BE2C (cell line): ENCODE measurements around the gene ADAMTSL5.

Experiments used
- DNase-seq: peaks from one replicate; pipeline ENCODE4 v3.0.0-alpha.2; 2020
- H3K27me3 ChIP-seq: fragments of 250-450 bp; sonication (Bioruptor Pico); 2 replicates; pipeline ENCODE4 v1.5.1; 2020; ENCODE audit warnings: mild to moderate bottlenecking
- H3K36me3 ChIP-seq: fragments of 250-450 bp; sonication (Bioruptor Pico); 2 replicates; pipeline ENCODE4 v1.5.1; 2020; ENCODE audit warnings: mild to moderate bottlenecking
- H3K4me1 ChIP-seq: fragments of 250-450 bp; sonication (Bioruptor Pico); 2 replicates; pipeline ENCODE4 v1.5.1; 2020
- H3K4me3 ChIP-seq: 2 replicates; pipeline ENCODE4 v1.5.1; 2011; ENCODE audit warnings: low read depth, low read length
- H3K9me3 ChIP-seq: fragments of 250-450 bp; sonication (Bioruptor Pico); 2 replicates; pipeline ENCODE4 v1.5.1; 2020
- TF ChIP-seq, protein P1 (sequence below): IDR thresholded peaks from 2 replicates; pipeline ENCODE4 v1.5.1; 2012; ENCODE audit warnings: mild to moderate bottlenecking, low read depth, low read length

The ADAMTSL5 gene

DNA sequence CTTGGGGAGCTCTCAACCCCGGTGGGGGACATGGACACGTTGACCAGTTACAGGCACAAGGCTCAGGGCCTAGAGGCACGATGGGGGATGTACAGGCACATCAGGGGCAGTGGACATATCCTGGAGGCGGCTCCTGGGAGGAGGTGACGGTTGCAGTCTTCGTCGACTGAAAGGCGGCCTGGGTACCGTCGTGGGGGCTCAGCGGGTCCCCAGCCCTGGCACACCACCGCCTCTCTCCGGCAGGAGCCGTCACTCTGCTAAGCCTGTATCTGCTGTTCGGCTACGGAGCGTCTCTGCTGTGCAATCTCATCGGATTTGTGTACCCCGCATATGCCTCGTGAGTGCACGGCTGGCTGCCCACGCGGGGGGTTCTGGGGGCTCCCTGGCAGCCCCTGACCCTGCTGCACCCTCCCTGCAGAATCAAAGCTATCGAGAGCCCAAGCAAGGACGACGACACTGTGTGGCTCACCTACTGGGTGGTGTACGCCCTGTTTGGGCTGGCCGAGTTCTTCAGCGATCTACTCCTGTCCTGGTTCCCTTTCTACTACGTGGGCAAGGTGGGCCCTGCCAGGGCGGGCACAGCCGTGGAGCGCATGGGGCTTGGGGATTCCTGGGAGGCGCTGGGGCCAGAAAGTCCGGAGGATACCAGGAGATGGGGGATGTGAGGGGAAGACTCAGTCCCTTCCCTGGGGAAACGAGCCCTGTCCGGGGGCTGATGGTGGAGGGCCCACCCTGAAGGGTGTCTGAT, 17.6 kb downstream of the ADAMTSL5 start:
- H3K36me3 ChIP-seq: no peaks in the 10 kb centered on the region
- H3K27me3 ChIP-seq: no peaks in the 10 kb centered on the region
- H3K4me1 ChIP-seq: peaks cover 4% of the 10 kb centered on the region; the same call in 1 of the 2 replicates
- no peak for DNase-seq
- TF ChIP-seq, protein P1, sequence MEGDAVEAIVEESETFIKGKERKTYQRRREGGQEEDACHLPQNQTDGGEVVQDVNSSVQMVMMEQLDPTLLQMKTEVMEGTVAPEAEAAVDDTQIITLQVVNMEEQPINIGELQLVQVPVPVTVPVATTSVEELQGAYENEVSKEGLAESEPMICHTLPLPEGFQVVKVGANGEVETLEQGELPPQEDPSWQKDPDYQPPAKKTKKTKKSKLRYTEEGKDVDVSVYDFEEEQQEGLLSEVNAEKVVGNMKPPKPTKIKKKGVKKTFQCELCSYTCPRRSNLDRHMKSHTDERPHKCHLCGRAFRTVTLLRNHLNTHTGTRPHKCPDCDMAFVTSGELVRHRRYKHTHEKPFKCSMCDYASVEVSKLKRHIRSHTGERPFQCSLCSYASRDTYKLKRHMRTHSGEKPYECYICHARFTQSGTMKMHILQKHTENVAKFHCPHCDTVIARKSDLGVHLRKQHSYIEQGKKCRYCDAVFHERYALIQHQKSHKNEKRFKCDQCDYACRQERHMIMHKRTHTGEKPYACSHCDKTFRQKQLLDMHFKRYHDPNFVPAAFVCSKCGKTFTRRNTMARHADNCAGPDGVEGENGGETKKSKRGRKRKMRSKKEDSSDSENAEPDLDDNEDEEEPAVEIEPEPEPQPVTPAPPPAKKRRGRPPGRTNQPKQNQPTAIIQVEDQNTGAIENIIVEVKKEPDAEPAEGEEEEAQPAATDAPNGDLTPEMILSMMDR: no peak
- H3K4me3 ChIP-seq: no peak overlapping the region
- no peaks in the 10 kb centered on the region for H3K9me3 ChIP-seq

DNA sequence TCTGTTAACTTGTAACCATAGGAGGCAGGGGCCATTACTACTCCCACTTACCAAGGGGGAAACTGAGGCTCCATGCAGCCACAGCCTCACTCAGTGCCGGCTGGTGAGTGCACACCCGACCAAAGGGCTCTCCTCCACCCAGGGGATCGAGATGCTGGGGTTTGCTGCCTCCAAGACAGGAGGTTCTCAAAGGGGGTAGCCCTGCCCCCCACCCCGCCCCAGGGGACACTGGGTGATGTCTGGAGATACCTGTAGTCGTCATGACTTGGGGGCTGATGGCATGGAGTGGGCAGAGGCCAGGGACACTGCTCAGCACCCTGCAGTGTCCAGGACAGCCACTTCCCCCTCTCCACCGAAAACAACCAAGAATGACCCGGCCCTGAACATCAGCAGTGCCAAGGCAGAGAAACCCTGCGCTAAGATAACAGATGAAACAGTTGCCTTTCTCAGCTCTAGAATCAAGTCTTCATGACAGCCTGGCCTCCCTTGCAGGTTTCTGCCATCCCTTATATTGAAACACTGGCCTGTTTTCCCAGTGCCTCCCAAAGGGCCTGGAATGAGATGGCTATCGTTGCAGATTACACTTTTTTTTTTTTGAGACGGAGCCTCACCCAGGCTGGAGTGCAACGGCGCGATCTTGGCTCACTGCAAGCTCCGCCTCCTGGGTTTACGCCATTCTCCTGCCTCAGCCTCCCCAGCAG, 18.6 kb downstream of the ADAMTSL5 start:
- H3K4me1 ChIP-seq: peaks cover 4% of the 10 kb centered on the region; the same call in 1 of the 2 replicates
- TF ChIP-seq, protein P1: no peak

DNA sequence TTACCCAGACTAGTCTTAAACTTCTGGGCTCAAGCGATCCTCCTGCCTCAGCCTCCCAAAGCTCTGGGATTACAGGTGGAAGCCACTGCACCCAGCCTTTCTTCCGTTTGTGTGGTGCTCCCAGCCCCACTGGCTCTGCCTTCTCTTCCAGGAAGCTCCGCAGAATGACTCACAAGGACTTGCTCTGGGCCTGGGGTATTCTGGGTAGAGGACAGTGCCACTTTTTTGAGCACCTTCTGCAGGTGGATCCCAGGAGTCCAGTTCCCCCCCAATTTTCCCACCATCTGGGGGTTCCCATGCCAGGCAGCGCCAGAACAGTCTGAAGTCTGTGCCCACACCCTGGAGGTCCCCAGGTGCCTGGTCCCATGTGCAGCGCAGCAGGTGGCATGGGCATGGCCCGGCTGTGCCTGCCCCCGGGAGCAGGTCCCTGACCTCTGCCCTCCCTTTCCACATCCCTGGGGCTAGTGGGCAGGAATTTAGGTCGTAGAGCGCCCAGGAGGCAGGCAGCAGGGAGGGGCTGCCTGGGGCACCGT, 20.3 kb downstream of the ADAMTSL5 start:
- DNase-seq: no peak
- Histone ChIP-seq H3K36me3 (no peaks in the 10 kb centered on the region), H3K4me3 (no peak overlapping the region), H3K9me3 (no peaks in the 10 kb centered on the region), H3K4me1 (peaks cover 4% of the 10 kb centered on the region; the same call in 1 of the 2 replicates), H3K27me3 (no peaks in the 10 kb centered on the region)
- TF ChIP-seq, protein P1: no peak

More for the DNA sequence above, 18.6 kb downstream of the ADAMTSL5 start:
- no peak for DNase-seq
- H3K4me3 ChIP-seq: no peak overlapping the region
- H3K27me3 ChIP-seq: no peaks in the 10 kb centered on the region
- no peaks in the 10 kb centered on the region for H3K9me3 ChIP-seq
- no peaks in the 10 kb centered on the region for H3K36me3 ChIP-seq

DNA sequence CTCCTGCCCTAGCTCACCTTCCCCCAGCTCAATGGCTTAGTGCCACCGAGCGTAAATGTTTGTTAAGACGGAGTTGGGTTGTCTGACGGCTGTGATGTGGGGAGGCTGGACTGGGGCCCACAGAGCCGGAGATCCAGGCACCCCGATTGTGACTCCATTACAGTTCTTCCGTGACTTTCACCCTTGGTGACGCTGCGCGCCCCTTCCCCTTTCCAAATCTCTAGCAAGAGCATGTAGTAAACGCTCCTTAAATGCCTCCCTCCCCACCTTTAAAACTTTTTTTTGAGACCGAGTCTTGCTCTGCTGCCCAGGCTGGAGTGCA, 21.0 kb downstream of the ADAMTSL5 start:
- Histone ChIP-seq H3K4me1 (peaks cover 4% of the 10 kb centered on the region; the same call in 1 of the 2 replicates), H3K36me3 (no peaks in the 10 kb centered on the region), H3K27me3 (no peaks in the 10 kb centered on the region), H3K4me3 (no peak overlapping the region), H3K9me3 (no peaks in the 10 kb centered on the region)
- no peak for DNase-seq
- TF ChIP-seq, protein P1: no peak

DNA sequence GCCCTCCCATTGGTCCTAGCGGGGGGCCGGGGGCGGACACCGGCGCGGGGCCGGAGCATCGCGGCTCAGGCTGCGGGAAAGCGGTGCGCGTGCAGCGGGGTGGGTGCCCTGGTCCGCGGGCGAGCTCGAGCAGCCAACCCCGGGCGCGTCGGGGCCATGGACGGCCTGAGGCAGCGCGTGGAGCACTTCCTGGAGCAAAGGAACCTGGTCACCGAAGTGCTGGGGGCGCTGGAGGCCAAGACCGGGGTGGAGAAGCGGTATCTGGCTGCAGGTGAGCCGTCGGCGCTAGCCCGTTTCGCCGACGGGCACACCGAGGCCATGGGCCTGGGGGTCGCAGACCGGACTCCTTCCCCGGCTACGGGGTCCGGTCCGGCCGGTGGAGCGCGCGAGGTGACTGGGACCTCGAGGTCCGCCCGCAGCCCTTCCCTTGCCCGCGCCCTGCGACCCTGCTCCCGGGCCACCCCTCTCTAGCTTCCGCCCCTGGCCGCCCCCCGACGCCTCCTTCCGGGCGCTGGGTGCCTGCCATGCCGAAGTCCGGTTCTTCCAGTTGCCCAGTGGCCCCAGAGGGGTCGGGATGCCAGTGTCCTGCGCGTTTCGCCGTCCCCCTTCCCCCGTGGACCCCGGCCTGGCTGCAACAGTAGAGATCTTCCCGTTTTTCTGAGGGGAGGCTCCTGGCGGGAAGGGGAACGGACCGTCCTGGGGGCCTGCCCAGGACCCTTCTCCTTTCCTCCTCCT, 21.5 kb downstream of the ADAMTSL5 start, which contains the start of gene REEP6:
Gene REEP6, plus strand, starts transcription at position 68 of the 735 bp plus-strand sequence. Its CDS starts 89 bp downstream, at position 157.
- no peak for DNase-seq
- TF ChIP-seq, protein P1: no peak
- peak within 1 kb of the TSS; percentile 53 for H3K4me3 ChIP-seq
- no peaks in the 10 kb centered on the region for H3K36me3 ChIP-seq
- peaks cover 4% of the 10 kb centered on the region; the same call in 1 of the 2 replicates for H3K4me1 ChIP-seq
- no peaks in the 10 kb centered on the region for H3K27me3 ChIP-seq
- H3K9me3 ChIP-seq: no peaks in the 10 kb centered on the region
